DND-41 (cell line): ENCODE measurements around the gene PML.

Experiments
- EZH2 ChIP-seq: IDR thresholded peaks from 3 replicates; pipeline ENCODE4 v1.6.1; 2012; ENCODE audit warnings: borderline replicate concordance, low read depth, mild to moderate bottlenecking, moderate library complexity, low read length, inconsistent platforms; ENCODE audit not compliant: severe bottlenecking
- TF ChIP-seq, protein P1 (sequence below): IDR thresholded peaks from 2 replicates; pipeline ENCODE4 v1.5.1; 2012; ENCODE audit warnings: borderline replicate concordance, low read length, moderate library complexity, mild to moderate bottlenecking; ENCODE audit not compliant: poor library complexity, severe bottlenecking; ENCODE audit errors: extremely low read depth

DNA sequence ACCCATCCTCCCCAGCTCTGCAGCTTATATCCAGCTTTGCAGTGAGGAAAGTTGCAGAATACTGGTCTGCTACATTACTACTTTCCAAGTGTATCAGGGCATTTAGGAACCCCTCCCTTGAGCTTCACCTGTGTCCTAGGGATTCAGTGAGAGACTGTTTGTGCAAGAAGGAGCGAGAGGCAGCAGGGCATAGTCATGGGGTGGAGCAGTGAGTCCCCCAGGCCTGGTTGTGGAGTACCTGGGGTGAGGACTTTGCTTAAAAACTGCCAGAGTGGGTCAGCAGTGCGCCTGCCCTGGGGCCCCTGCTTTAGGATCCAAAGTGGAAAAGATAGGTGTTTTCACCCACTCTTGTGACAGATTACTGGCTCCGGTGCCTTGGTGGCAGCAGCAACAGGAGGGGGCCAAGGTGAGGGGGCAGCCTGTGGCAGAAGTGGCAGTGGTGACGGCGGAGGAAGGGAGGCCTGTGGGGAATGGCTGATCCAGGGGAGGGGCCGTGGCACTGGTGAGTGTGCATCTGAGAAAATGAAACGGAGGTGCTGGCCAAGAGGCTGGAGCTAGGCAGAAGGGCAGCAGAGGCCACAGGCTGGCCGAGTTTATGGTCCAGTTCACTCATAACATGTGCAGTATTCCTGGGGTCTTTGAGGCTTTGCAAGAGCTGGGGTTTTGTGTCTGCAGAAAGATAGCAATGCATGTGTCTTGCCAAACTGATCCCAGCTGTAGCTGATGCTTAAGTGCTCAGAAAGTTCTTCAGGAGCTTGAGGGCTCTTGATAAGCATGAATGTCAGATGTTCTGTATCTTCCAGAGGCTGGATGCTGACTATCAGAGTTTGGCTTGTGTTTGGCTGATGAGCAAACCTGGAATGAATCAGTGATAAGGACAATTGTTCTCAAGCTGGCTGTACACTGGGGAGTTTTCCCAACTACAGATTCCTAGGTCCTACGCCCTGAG, 44.5 kb downstream of the PML start:
- TF ChIP-seq, protein P1, sequence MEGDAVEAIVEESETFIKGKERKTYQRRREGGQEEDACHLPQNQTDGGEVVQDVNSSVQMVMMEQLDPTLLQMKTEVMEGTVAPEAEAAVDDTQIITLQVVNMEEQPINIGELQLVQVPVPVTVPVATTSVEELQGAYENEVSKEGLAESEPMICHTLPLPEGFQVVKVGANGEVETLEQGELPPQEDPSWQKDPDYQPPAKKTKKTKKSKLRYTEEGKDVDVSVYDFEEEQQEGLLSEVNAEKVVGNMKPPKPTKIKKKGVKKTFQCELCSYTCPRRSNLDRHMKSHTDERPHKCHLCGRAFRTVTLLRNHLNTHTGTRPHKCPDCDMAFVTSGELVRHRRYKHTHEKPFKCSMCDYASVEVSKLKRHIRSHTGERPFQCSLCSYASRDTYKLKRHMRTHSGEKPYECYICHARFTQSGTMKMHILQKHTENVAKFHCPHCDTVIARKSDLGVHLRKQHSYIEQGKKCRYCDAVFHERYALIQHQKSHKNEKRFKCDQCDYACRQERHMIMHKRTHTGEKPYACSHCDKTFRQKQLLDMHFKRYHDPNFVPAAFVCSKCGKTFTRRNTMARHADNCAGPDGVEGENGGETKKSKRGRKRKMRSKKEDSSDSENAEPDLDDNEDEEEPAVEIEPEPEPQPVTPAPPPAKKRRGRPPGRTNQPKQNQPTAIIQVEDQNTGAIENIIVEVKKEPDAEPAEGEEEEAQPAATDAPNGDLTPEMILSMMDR = no peak
- no peak for TF ChIP-seq EZH2
